ENCODE data around the gene CHD3. TPM values are rescaled to one million over a fixed set of nuclear protein-coding genes. Genes with fewer than 3 reads are reported as not detected.
A peak's percentile ranks its signal among the peaks of the same experiment; 100 is the strongest.

Gene CHD3
- total RNA-seq, 1 donor from 2014 or later: 5.7 TPM

DNA sequence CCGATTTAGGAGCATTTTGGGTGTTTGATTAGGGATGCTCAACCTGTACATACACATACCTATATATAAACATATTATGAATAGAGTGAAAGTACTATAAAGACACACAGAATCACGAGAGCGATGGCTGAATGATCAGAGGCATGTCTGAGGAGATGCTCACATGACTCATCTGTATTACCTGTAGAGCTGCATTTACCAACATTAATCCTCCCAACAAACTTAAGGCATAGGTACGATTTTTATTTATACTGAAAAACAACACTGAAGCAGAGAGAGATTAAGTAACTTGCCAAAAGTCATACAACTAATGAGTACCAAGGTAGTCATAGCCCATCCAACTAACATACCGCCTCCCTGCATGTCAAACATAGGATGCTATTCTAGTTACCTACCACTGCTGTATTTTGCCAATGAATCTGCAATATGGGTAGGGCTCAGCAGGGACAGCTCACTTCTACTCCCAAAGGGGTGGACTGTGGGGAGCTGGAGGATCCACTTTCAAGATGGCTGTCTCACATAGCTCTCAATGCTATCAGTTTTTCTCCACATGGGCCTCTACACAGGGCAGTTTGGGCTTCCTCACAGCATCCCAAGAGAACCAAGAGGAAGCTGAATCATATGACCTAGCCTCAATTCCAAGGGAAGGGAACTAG lies 23.5 kb upstream of the CHD3 start:
- no peak for DNase-seq (ENCODE audit: low spot score)
- ATAC-seq: no peak

DNA sequence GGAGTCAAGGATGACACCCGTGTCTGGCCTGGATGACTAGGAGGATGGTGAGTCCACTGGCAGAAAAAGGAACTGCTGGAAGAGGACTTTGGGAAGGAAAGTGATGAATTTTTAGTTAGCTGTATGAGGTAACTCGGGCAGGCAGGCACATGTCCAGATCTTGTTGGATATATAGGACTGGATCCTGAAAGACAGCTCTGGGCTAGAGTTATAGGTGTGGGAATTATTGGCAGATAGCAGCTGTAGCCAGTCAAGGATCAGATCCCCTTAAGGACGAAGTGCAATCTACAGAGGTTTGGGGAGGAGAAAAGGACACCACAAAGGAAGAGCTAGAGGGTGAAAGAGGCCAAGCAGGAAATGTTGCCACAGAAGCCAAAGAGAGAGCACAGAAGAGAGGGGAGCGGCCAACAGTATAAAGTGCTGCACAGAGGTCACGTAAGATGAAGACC lies 20.7 kb upstream of the CHD3 start:
- ATAC-seq: no peak
- no peak for DNase-seq (ENCODE audit: low spot score)

DNA sequence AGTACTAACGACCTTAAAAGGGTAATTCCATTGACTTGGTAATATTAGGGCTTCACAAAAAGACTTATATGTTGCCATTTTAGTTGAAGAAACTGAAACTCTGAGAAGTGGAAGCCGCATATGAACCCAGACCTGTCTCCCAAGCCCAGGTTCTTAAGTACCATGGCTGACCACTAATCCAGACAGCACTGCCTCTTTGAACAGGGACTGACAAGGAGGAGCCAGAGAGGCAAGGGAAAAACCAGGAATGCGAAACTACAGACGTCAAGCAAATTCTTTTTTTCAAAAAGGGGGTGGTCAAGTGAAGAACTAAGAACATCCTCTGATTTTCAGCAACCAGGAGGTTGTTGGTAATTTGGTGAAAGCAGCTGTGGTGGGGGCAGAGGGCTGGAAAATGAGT lies 15.5 kb upstream of the CHD3 start:
- ATAC-seq (no peak), DNase-seq (ENCODE audit: low spot score) (peak; percentile 5)

DNA sequence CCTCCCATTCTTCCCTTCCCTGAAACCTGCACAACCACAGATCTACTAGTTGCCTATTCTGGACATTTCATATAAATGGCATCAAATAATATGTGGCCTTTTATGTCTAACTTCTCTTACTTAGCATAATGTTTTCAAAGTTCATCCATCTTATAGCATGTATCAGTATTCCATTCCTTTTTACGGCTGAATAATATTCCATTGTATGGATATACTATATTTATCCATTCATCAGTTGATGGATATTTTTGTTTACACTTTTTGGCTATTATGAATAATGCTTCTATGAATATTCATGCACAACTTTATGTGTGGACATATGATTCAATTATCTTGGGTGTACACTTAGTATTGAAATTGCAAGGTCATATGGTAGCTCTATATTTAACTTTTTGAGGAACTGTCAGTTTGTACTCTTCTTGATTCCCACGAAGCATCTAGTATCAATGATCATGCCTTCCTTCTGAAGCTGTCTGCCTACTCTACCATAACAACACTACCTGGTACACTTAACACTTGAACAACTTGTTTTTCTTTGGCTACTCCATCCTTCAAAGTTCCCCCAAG lies 12.7 kb upstream of the CHD3 start:
- ATAC-seq (no peak), DNase-seq (ENCODE audit: low spot score) (no peak)

DNA sequence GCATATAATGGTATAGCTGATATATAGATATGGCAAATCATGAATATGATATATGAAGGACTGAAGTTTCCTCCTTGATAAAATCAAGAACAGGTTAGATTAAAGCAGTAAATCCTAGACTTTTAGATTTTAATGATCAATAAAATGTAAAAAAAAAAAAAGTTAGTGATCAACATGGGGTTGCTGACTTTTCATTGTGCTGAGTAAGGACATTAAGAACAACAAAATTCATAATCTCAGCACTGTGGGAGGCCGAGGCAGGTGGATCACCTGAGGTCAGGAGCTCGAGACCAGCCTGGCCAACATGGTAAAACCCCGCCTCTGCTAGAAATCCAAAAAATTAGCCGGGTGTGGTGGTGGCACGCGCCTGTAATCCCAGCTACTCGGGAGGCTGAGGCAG lies 10.4 kb upstream of the CHD3 start:
- ATAC-seq: no peak
- no peak for DNase-seq (ENCODE audit: low spot score)

DNA sequence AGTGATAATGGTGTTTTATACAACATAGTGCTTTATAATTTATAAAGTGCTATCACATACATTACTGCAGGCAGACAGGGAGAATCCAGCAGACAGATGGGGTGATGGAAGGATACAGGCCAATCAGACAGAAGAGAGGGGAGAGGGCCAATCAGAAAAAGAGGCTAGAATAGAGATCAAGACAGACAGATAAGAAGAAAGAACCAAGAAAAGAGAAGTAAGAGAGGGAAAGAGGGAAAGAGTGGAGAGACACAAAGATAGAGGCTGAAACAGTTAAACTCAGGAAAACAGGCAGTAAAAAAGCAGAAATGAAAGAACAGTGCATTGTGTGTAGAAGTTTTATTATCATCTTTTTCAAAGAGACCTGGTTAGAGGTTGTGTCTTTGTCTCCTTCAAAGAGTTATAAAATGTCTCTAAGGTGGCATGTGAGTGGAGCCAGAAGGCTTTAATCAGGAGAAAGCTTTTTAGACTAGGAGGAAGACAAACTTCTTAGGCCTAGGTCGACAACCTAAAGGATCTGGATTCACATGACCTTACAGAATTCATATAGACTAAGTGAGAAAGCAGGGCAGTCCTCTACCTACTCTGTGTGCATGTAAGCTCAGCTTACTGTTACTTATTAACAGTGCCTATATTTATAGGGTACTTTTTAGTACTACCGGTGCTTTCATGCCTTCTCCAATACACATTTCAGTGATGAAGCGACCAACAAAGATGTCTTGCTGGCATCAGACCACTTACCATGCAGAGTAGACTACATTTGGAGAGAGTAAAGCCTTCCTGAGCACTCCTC lies 8.3 kb upstream of the CHD3 start:
- ATAC-seq (no peak), DNase-seq (ENCODE audit: low spot score) (no peak)

DNA sequence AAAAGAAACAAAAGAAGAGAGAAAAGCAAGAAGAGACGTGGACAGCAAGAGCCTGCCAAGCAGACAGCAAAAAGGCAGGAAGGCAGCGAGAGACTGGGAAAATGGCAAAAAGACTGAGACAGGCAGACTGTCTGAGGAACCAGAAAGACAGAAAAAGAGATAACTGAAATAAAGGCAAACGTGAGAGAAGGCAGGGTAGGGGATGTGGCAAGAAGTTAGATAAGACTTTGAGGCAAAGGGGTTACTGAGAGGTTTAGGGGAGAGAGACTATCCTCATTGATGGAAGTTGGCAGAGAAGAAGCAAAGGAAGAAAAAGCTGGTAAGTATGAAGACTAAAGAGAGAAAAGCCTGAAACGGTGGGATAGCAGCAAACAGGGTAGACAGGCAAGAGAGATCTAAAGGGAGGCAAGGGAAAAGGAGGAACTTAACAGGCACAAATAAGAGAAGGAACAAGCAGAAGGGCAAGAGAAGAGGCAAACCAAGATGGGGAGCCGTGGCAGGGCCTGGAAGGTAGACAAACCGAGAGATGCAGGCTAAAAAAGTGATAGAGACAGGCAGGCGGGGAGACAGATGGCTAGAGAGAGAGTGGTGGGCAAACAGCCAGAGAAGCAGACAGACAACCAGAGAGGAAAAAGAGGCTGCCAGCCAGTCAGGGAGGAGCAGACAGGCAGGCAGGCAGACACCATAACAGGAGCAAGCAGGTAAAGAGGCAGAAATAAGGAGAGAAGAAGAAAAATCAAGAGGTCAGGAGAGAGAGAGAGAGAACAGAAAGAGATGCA lies 7.1 kb upstream of the CHD3 start:
- DNase-seq (ENCODE audit: low spot score) (no peak), ATAC-seq (no peak)

DNA sequence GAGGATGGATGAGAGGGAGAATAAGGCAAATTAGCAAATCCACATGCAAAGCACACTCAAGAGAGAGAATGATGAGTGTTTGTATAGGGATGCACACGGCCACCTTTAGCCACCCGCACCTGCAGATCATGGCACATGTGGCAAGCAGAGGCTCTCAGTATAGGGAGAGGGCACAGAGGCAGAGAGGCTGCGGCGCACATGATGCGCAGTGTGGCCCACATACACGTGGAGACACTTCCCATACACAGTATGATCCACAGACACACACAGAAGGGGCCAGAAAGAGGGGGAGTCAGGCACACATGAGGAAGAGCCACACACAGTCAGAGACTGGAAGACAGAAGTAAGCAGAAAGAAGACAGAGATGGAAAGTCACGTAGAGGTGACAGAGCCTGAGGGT lies 6.5 kb upstream of the CHD3 start:
- no peak for DNase-seq (ENCODE audit: low spot score)

DNA sequence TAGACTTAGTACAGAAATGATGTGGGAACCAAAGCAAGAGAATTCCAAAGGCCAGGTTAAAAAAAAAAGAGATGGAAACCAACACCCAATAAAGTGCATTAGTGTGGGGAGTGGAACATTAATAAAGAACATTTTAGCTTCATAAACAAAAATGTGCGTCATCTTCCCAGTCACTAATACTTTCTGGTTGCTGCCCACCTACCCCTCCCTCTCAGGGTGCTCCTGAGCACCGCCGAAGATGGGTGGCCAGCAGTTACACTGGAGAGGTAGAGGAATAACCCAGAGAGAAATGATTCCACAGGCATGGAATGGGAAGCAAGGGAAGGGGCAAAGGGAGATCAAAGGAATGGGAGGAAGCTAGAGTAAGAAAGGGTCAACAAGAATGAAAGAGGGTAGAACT lies 6.0 kb upstream of the CHD3 start:
- no peak for ATAC-seq
- no peak for DNase-seq (ENCODE audit: low spot score)

More for the DNA sequence above, 6.5 kb upstream of the CHD3 start:
- no peak for ATAC-seq

DNA sequence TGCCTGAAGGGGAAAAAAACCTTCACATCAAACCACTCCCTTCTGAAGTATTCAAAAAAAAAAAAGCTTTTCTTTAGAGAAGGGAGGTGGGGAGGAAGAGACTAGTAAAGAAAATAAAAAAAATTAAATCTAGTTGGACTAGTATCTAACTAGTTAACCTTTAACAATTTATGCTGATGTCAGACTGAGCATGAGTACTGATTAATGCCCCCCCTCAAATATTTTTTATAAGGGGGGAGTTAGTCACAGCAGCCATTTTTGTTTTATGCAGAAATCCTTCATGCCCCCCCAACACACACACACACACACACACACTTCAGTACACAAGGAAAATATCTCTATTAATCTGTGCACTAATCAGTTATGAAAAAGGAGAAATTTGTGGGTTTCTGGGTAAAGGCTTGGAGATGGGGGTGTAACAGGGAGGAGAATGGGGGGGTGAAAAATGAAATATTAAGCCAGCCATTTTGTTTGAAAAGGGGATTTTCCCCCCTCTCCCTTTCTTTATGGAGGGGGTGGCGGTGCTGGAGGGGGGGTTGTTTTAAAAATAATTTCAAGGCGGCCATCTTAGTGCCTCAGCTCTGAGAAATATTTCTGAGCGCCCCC lies 4.7 kb upstream of the CHD3 start:
- DNase-seq (ENCODE audit: low spot score) (no peak), ATAC-seq (no peak)

DNA sequence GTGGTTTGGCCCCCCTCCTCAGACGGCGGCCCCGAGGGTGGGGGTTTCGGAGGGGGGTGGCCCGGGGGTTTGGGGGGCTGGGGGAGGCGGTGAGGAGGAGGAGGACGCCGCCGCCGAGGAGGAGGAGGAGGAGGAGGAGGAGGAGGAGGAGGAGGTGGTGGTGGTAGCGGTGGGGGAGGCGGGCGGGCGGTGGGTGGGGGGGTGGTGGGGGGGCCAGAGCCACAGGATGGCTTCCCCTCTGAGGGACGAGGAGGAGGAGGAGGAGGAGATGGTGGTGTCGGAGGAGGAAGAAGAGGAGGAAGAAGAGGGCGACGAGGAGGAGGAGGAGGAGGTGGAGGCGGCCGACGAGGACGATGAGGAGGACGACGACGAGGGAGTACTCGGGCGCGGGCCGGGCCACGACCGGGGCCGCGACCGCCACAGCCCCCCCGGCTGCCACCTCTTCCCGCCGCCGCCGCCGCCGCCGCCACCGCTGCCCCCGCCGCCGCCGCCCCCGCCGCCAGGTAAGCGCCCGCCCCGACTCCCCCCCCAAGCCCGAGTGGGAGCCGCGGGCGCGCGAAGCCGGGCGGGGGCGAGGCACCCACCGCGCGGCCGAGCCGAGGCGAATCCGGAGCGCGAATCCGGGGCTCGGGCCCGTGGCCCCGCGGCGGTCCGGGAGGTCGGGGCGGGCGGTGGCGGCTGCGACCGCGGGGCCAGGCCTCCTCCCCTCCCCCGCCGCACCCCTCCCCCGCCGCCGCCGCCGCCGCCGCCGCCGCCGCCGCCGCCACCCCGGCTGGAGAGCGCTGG lies 3.8 kb upstream of the CHD3 start:
- no peak for DNase-seq (ENCODE audit: low spot score)
- no peak for ATAC-seq

DNA sequence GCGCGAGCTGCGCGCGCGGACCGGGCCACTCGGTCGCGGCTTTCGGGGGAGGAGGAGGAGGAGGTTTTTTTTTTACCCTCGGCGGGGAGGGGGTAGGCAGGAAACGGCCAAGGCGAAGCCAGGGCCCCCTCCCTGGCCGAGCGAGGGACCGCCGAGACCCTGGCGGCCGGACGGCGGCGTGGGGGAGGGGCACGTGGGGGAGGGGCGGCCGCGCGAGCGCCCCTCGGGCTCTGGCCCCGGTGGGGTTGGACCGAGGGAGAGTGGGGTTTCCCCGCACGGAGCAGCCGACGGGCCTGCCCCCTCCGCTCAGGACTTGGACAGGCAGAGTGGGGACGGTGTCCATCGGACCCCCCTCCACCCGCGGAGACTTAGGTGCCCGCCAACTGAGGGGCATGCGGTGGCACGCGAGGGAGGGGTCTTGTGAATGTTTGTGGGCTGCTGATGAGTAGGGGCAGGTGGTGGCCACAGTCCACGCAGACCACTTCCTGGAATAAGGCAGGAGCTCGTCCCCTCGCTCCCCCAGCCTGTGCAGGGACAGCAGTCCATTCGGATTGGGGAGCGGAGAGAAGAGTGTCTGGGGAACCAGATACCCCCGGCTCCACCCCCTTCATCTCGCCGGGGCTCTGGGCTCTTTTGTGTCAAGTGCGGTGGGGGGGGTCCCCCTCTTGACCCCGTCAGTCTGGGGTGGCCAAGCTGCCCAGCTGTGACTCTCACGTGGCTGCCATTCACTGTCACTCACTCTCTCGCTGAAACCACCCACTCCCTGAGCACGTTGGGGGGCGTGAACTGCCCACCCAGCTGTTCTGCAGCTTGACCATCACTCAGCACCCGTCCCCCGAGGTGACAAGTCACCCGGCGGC lies 3.0 kb upstream of the CHD3 start:
- DNase-seq (ENCODE audit: low spot score) (no peak), ATAC-seq (no peak)

DNA sequence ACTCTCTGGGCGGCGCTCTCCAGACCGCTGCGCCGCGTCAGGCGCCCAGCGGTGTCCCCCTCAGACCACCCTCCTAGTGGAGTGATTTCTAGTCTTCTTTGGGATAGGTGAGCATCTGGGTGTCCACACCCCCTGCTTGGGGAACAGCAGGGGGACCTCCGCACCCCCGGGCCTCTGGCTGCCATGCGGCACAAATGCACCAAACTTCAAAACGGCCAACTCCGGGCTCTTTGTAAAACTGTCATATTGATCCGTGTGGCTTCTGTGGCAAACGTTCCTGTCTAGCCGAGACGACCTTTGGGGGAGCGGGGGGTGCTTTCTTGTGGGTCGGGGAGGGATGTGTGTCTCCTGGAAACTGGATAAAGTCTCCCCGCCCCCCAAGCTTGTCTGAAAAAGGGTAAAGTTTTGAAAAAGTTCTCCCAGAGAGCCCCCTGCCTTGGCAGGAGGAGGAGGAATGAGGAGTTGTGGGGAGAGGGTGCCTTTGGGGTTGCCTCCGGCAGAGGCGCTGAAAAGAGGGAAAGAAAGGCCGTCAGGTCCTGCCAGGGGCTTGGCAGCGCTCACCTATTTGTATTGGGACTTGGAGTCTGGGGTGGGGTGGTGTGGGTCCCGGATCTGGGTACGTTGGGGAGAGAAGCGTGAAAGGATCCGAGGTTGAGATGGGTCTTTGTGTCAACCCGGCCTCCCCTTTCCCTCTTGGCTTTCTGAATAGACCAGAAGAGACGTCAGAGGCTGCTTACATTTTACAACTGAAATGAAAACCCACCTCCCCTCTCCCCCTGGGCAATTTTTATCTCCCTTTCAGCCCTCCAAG lies 2.2 kb upstream of the CHD3 start:
- DNase-seq (ENCODE audit: low spot score) (no peak), ATAC-seq (no peak)

DNA sequence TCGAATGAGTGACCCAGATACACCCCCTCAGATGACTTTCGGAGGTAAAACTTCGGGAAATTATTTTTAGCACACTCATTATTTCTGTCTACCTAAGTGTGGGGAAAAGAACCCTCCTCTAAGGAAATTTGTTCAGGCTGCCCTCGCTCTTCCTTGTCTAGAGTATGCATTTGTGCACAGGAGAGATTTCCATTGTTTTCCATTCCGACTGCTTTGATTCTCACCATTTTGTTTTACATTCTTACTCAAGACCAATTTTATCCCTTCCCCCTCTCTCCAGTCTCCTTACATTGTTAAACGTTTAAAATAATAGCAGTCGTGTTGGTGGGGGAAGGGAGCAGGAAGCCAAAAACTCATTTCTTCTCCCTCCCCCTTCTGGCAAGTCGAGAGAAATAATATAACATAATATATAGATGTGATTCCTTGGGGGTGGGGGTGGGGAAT lies 1.5 kb upstream of the CHD3 start:
- DNase-seq (ENCODE audit: low spot score): no peak
- ATAC-seq: no peak

DNA sequence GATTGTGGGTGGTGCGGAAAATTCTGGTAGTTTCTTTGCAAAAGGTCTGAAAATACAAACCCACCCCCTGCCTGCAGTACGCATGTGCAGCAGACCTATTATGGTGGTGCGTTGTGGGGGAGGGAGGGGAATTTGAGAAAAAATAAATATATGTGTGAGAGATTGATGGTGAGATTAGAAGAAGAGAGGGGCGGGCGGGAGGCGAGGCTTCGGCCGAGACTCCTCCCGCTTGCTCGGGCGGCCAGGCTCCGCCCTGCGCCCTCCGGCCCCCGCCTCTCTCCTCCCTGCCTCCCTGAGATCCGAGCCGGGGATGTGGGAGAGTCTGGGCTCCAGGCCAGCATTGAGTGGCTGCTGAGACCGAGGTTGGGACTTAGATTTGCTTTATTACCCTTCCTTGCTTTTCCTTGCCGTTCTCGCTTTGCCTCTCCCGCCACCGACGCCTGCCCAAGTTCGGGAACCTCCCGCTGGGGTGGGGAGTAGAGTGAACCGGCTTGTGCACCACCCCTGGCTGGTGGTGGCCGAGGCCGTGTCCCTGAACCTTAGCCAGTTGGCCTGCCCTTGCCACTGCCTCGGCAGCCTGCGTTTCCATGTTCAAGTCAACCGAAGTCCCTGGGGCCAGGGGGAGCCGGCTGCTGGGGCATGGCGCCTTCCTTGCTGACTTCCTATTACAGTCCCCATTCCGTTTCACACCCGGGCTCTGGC lies 956 bp upstream of the CHD3 start:
- DNase-seq (ENCODE audit: low spot score): peak; percentile 90
- ATAC-seq: peak; percentile 81

DNA sequence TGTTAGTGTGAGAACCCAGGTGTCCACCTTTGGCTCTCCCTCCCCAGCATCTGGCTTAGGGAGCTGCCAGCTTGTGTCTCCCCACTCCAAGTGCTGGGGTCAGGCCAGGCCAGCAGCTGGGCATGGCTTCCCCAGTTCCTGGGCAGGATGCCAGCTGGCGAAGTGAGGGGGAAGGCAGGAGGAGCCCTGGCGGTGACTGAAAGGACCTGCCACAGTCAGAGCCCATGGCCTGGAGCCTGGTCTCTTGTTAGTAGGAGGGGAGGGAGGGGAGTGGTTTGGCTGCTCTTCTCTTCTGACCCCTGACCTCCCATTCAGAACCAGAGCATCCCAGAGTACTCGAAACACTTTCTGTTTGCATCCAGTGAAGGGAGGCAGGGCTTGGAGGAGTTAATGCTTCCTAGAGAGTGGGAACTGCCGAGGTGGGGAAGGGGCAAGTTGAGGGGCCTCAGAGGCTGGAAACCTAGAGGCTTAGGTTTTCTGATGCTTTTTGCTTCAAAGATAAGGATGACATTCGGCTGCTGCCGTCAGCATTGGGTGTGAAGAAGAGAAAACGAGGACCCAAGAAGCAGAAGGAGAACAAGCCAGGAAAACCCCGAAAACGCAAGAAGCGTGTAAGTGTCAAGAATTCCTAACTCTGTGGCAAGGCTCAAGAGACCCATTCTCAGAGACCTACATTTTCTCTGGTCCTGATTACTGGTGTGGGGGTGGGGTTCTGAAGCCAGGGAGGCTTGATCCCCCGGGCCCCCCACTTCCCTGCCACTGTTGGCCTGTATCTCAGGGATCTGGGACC lies 772 bp downstream of the CHD3 start:
- peak; percentile 85 for ATAC-seq

More for the DNA sequence above, 772 bp downstream of the CHD3 start:
- DNase-seq (ENCODE audit: low spot score): peak; percentile 99

Measured in left lobe of liver (tissue), 2 donors.